ENCODE measurements around the gene SAMD8.

DNA sequence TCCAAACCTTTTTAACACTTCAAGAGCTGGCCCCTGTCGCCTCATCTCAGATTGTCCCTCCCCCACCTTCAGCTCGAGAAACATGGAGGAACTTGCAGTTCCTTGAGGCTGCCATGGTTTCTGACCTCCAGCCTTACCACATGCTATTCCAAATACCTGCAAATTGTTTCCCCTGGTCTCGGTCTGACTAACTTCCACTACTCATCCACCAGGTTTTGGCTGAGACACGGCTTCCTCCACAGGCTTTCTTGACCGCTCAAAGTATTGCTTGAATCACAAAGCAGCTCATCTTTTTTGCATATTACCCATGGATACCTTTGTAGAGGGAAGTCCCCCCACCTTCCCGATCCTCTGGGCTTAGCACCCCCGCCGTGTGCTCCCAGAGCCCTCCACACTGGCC, 5.2 kb upstream of the SAMD8 start:
- TF ChIP-seq POLR2A (IDR thresholded peaks at IDR 0.05; ENCODE audit: low read length) (no peak), GATA1 (IDR thresholded peaks at IDR 0.05; ENCODE audit: low read depth, low read length) (no peak)

Measured in erythroblast (primary cell).